Mesendoderm (in vitro differentiated cells): Measurements from ENCODE around the gene ZBTB46.

Experiments
- DNase-seq: peaks from one replicate; pipeline ENCODE4 v3.0.0; 2013
- H2AK5ac ChIP-seq: 2 replicates; pipeline ENCODE4 v1.6.1; 2013; ENCODE audit warnings: low read length, inconsistent platforms
- H2BK120ac ChIP-seq: 2 replicates; pipeline ENCODE4 v1.6.1; 2013; ENCODE audit warnings: low read depth, mild to moderate bottlenecking, low read length, moderate library complexity, mixed read lengths
- H2BK15ac ChIP-seq: replicated peaks from 2 replicates; pipeline ENCODE4 v1.6.1; 2013; ENCODE audit warnings: low read depth, mild to moderate bottlenecking, moderate library complexity
- H2BK5ac ChIP-seq: 2 replicates; pipeline ENCODE4 v1.6.1; 2013; ENCODE audit warnings: low read length, inconsistent platforms
- H3K18ac ChIP-seq: 2 replicates; pipeline ENCODE4 v1.6.1; 2013; ENCODE audit warnings: mild to moderate bottlenecking, low read length, mixed read lengths
- H3K23ac ChIP-seq: one replicate; pipeline ENCODE4 v1.6.1; 2013; ENCODE audit warnings: low read length
- H3K27ac ChIP-seq: 2 replicates; pipeline ENCODE4 v1.5.1; 2013; ENCODE audit warnings: low read depth, mild to moderate bottlenecking, inconsistent platforms, low read length, moderate library complexity
- H3K27me3 ChIP-seq: 2 replicates; pipeline ENCODE4 v1.6.1; 2013; ENCODE audit warnings: low read length, control low read depth, mild to moderate bottlenecking, inconsistent platforms; ENCODE audit not compliant: insufficient read depth, poor library complexity
- H3K36me3 ChIP-seq: 2 replicates; pipeline ENCODE4 v1.6.1; 2013; ENCODE audit warnings: low read length, inconsistent platforms; ENCODE audit not compliant: control insufficient read depth, insufficient read depth
- H3K4ac ChIP-seq: one replicate; pipeline ENCODE4 v1.6.1; 2013; ENCODE audit warnings: low read depth, mild to moderate bottlenecking, low read length, moderate library complexity
- H3K4me1 ChIP-seq: 2 replicates; pipeline ENCODE4 v1.6.1; 2013; ENCODE audit warnings: low read depth, low read length, inconsistent platforms; ENCODE audit not compliant: control insufficient read depth
- H3K4me2 ChIP-seq: 2 replicates; pipeline ENCODE4 v1.6.1; 2013; ENCODE audit warnings: low read length
- H3K4me3 ChIP-seq: 2 replicates; pipeline ENCODE4 v1.5.1; 2013; ENCODE audit warnings: mild to moderate bottlenecking, low read length
- H3K56ac ChIP-seq: one replicate; pipeline ENCODE4 v1.6.1; 2013; ENCODE audit warnings: low read length
- H3K79me1 ChIP-seq: 2 replicates; pipeline ENCODE4 v1.6.1; 2013; ENCODE audit warnings: low read length, inconsistent platforms
- H3K79me2 ChIP-seq: 2 replicates; pipeline ENCODE4 v1.6.1; 2013; ENCODE audit warnings: mild to moderate bottlenecking, low read length; ENCODE audit not compliant: control insufficient read depth, insufficient read depth
- H3K9ac ChIP-seq: 2 replicates; pipeline ENCODE4 v1.6.1; 2013; ENCODE audit warnings: low read length, inconsistent platforms
- H4K5ac ChIP-seq: one replicate; pipeline ENCODE4 v1.6.1; 2013; ENCODE audit warnings: low read length
- H4K8ac ChIP-seq: one replicate; pipeline ENCODE4 v1.6.1; 2013; ENCODE audit warnings: low read depth, mild to moderate bottlenecking, control low read depth, low read length, moderate library complexity
- WGBS: extraction: QIAGEN DNeasy Blood & Tissue Kit; methylation state at CpG from one replicate; pipeline ENCODE4 v1.1.7; 2013; ENCODE audit warnings: low lambda C conversion rate, missing lambda C conversion rate; ENCODE audit not compliant: insufficient coverage; ENCODE audit errors: extremely low coverage; 5-methylcytosine and 5-hydroxymethylcytosine counted together

The ZBTB46 gene

GRCh38 chr20:63795178-63795830 is 35.8 kb downstream of the ZBTB46 start:
- Histone ChIP-seq H3K23ac (no peak overlapping the region), H3K27me3 (no peaks in the 10 kb centered on the region), H4K5ac (no peak overlapping the region), H2BK5ac (no peak overlapping the region), H3K4ac (no peak overlapping the region), H3K4me2 (no peak overlapping the region), H3K27ac (no peak overlapping the region), H4K8ac (no peak overlapping the region), H3K79me1 (peaks cover 4% of the 10 kb centered on the region), H3K79me2 (no peaks in the 10 kb centered on the region), H3K18ac (no peak overlapping the region), H3K56ac (no peak overlapping the region), H3K4me1 (no peaks in the 10 kb centered on the region), H3K36me3 (no peaks in the 10 kb centered on the region), H3K4me3 (no peak overlapping the region), H3K9ac (no peak overlapping the region), H2AK5ac (no peak overlapping the region), H2BK15ac (no peak overlapping the region), H2BK120ac (no peak overlapping the region)
- no peak for DNase-seq
- no CpG with 5 or more reads among the region's 30 CpGs for WGBS

GRCh38 chr20:63794614-63795013 is 36.5 kb downstream of the ZBTB46 start:
- no peak overlapping the region for H2BK15ac ChIP-seq
- H3K79me1 ChIP-seq, result peaks cover 3% of the 10 kb centered on the region
- no peaks in the 10 kb centered on the region for H3K27me3 ChIP-seq
- H3K23ac ChIP-seq, result no peak overlapping the region
- no peak overlapping the region for H3K56ac ChIP-seq
- no peak for DNase-seq
- H3K4ac ChIP-seq, result no peak overlapping the region
- no CpG with 5 or more reads among the region's 14 CpGs for WGBS
- no peak overlapping the region for H3K4me3 ChIP-seq
- H2BK5ac ChIP-seq, result no peak overlapping the region
- H3K27ac ChIP-seq, result no peak overlapping the region
- H3K4me2 ChIP-seq, result no peak overlapping the region
- no peak overlapping the region for H3K18ac ChIP-seq
- no peaks in the 10 kb centered on the region for H3K4me1 ChIP-seq
- no peak overlapping the region for H4K8ac ChIP-seq
- no peak overlapping the region for H4K5ac ChIP-seq
- no peaks in the 10 kb centered on the region for H3K36me3 ChIP-seq
- H3K79me2 ChIP-seq, result no peaks in the 10 kb centered on the region
- H2AK5ac ChIP-seq, result no peak overlapping the region
- H3K9ac ChIP-seq, result no peak overlapping the region
- no peak overlapping the region for H2BK120ac ChIP-seq

DNA sequence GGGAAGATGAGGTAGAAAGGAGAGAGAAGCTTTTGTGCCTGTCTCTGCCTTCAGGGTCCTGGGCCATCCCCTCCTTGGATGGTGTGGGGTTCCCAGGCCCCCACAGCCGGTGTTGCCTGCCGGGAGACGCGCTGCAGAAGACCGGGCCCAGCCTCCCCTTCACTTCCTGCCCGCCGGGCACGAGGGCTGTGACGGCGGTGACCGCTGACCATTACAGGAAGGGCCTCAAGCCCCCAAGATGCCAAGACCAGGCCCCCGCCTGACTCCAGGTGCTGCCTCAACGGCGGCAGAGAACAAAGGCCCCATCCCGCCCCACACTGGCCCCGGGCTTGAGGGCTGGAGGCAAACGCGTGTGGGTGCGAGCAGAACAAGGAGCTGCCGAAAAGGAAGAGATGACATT is 38.2 kb downstream of the ZBTB46 start:
- Histone ChIP-seq H2AK5ac (no peak overlapping the region), H3K79me2 (no peaks in the 10 kb centered on the region), H3K4me1 (no peaks in the 10 kb centered on the region), H2BK120ac (no peak overlapping the region), H3K4ac (no peak overlapping the region), H4K8ac (no peak overlapping the region), H3K4me2 (no peak overlapping the region), H3K27ac (no peak overlapping the region), H3K9ac (no peak overlapping the region), H3K36me3 (peaks cover 2% of the 10 kb centered on the region), H3K4me3 (no peak overlapping the region), H3K56ac (no peak overlapping the region), H3K18ac (no peak overlapping the region), H2BK15ac (no peak overlapping the region), H3K79me1 (peaks cover 1% of the 10 kb centered on the region), H4K5ac (no peak overlapping the region), H3K23ac (no peak overlapping the region), H3K27me3 (no peaks in the 10 kb centered on the region), H2BK5ac (no peak overlapping the region)
- no CpG with 5 or more reads among the region's 20 CpGs for WGBS
- no peak for DNase-seq

DNA sequence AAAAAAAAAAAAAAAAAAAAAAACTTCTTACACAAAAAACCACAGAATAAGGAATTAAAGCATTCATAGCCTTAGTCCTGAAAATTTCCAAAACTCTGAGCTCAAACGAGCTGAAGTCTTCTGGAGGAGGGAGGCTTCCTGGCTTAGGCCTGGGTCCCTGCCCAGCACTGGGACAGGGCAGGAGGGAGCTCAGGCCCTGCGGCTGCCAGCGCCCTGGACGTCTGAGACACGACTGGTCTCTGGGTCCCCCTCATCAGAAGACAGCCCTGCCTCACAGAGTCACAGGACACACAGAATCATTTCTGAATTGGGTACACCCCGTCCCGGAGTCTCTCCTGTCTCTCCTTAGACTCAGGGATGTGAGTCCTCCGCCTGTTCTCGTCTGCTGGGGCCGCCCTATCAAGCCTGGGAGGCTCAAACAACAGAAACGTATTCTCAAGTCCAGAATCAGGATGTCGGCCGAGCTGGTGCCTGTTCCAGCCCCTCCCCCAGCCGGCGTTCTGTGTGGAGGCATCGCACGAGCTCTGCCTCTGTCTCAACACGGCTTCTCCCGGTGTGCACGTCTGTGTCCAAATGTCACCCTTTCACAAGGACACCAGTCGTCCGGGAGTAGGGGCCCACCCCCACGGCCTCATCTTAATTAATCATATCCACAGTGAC is 39.4 kb downstream of the ZBTB46 start:
- Histone ChIP-seq H2BK120ac (no peak overlapping the region), H3K4me2 (no peak overlapping the region), H4K8ac (no peak overlapping the region), H2BK15ac (no peak overlapping the region), H3K36me3 (peaks cover 2% of the 10 kb centered on the region), H3K79me1 (peaks cover 3% of the 10 kb centered on the region), H3K27ac (no peak overlapping the region), H2AK5ac (no peak overlapping the region), H4K5ac (no peak overlapping the region), H3K9ac (no peak overlapping the region), H3K23ac (no peak overlapping the region), H3K4me3 (no peak overlapping the region), H2BK5ac (no peak overlapping the region), H3K18ac (no peak overlapping the region), H3K79me2 (no peaks in the 10 kb centered on the region), H3K4ac (no peak overlapping the region), H3K27me3 (no peaks in the 10 kb centered on the region), H3K56ac (no peak overlapping the region), H3K4me1 (no peaks in the 10 kb centered on the region)
- DNase-seq, result no peak
- WGBS, result no CpG with 5 or more reads among the region's 23 CpGs

DNA sequence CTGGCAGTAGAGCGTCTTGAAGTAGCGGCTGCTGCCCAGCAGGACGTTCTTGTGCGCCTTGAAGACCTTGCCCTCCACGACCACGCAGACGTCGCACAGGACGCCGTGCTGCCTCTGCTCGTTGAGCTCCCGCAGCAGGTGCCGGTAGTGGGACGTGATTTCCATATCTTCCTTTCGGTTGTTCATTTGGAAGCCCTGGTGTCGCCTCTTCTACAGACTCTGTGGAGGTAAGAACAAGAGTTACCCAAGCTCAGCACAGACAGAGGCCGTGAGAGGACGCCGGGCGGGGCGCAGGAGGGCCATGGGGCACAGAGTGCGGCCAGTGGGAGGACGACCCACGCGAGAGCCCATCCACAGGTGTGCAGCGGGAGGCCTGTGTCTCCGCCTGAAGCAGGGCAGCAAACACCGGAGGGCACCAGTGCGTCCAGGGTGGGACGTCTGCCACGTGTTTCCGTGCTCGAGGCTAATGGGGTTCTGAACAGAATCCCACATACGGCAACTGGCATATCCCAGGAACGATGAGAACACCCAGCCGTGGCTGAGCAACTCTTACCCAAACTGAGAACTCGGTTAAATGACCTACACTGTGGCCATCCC is 40.4 kb downstream of the ZBTB46 start:
- Histone ChIP-seq H3K9ac (no peak overlapping the region), H3K18ac (no peak overlapping the region), H3K23ac (no peak overlapping the region), H3K79me2 (peaks cover 4% of the 10 kb centered on the region), H3K36me3 (peaks cover 2% of the 10 kb centered on the region), H2BK5ac (no peak overlapping the region), H3K79me1 (peaks cover 8% of the 10 kb centered on the region), H3K4me3 (no peak overlapping the region), H3K4me1 (no peaks in the 10 kb centered on the region), H2AK5ac (no peak overlapping the region), H2BK120ac (no peak overlapping the region), H2BK15ac (no peak overlapping the region), H3K4me2 (no peak overlapping the region), H3K56ac (no peak overlapping the region), H3K27ac (no peak overlapping the region), H3K27me3 (no peaks in the 10 kb centered on the region), H4K8ac (no peak overlapping the region), H4K5ac (no peak overlapping the region), H3K4ac (no peak overlapping the region)
- no CpG with 5 or more reads among the region's 37 CpGs for WGBS
- DNase-seq, result no peak
